Calu3 (cell line): ENCODE measurements around the gene CCDC167. TPM values are rescaled to one million over a fixed set of nuclear protein-coding genes. Genes with fewer than 3 reads are reported as not detected.

Experiments
- BruUV-seq: library from RNA; stranded (reverse); fragments of 400-500 nt; replicated peaks from 2 replicates; lab custom pipeline; 2021; lab: Mats Ljungman, UMichigan
- CTCF ChIA-PET: fragments of 300-600 bp; sonication (Branson Sonifier 250); formaldehyde crosslinking; loops from one replicate; lab custom pipeline; 2022; ENCODE audit warnings: antibody characterized with exemption; lab: Charles Lee
- DNase-seq: peaks from one replicate; pipeline ENCODE4 v3.0.0; 2022
- H3K27ac Mint-ChIP-seq: one replicate; pipeline ENCODE4 v1.8.0; 2022; ENCODE audit warnings: mixed read lengths; ENCODE audit not compliant: unreplicated experiment
- H3K27me3 Mint-ChIP-seq: one replicate; pipeline ENCODE4 v1.8.0; 2022; ENCODE audit warnings: mixed read lengths; ENCODE audit not compliant: unreplicated experiment
- H3K36me3 Mint-ChIP-seq: one replicate; pipeline ENCODE4 v1.8.0; 2022; ENCODE audit warnings: mild to moderate bottlenecking, moderate library complexity, mixed read lengths; ENCODE audit not compliant: insufficient read depth, unreplicated experiment
- H3K4me1 Mint-ChIP-seq: one replicate; pipeline ENCODE4 v1.8.0; 2022; ENCODE audit warnings: mild to moderate bottlenecking, low read depth, mixed read lengths; ENCODE audit not compliant: unreplicated experiment
- H3K4me3 Mint-ChIP-seq: one replicate; pipeline ENCODE4 v1.8.0; 2022; ENCODE audit warnings: mild to moderate bottlenecking, low read depth, moderate library complexity, mixed read lengths; ENCODE audit not compliant: unreplicated experiment
- H3K9me3 Mint-ChIP-seq: one replicate; pipeline ENCODE4 v1.8.0; 2022; ENCODE audit warnings: low read depth, mixed read lengths; ENCODE audit not compliant: unreplicated experiment
- CTCF ChIP-seq: fragments of 200-600 bp; IDR thresholded peaks from one replicate; pipeline ENCODE4 v1.8.0; 2022; ENCODE audit warnings: antibody characterized with exemption; ENCODE audit not compliant: unreplicated experiment
- intact Hi-C: fragments of 100-400 bp; cut with micrococcal nuclease; formaldehyde crosslinking; loops from one replicate; pipeline ENCODE4 v1.10.0; 2022; ENCODE audit not compliant: unreplicated experiment
- total RNA-seq: library from RNA; stranded (reverse); gene quantifications from 2 replicates; pipeline ENCODE4 v1.2.3, GENCODE V29; 2022

Gene CCDC167
- total RNA-seq, 1 experiment from 2014 or later, result 40.2 TPM

- intact Hi-C loops, result loop anchor here (5.0 kb wide), 1 partner anchor 208 kb away; no protein-coding TSS in a partner anchor
- Mint-ChIP-seq H3K9me3 (no peaks in the 10 kb centered on the region), H3K36me3 (peaks cover 30% of the 10 kb centered on the region), H3K4me3 (no peak overlapping the region), H3K27ac (no peak overlapping the region), H3K27me3 (no peaks in the 10 kb centered on the region), H3K4me1 (no peaks in the 10 kb centered on the region)
- CTCF ChIA-PET, result interaction anchor here (0.7 to 1.3 kb wide), 2 partner anchors 12 to 81 kb away, joined by 4 to 5 read pairs; no protein-coding TSS in a partner anchor
- BruUV-seq, result no TSS peak
- no peak for DNase-seq
- TF ChIP-seq CTCF, result no peak
Measured at GRCh38 chr6:37484786-37485170, 14.9 kb downstream of the CCDC167 start.

- TF ChIP-seq CTCF, result peak; percentile 88
- H3K4me3 Mint-ChIP-seq, result no peak overlapping the region
- no peaks in the 10 kb centered on the region for H3K4me1 Mint-ChIP-seq
- BruUV-seq, result no TSS peak
- no peaks in the 10 kb centered on the region for H3K27me3 Mint-ChIP-seq
- DNase-seq, result peak; percentile 73
- CTCF ChIA-PET, result interaction anchor here (0.7 to 1.3 kb wide), 2 partner anchors 12 to 81 kb away, joined by 4 to 5 read pairs; no protein-coding TSS in a partner anchor
- no peak overlapping the region for H3K27ac Mint-ChIP-seq
- H3K9me3 Mint-ChIP-seq, result no peaks in the 10 kb centered on the region
- H3K36me3 Mint-ChIP-seq, result peaks cover 25% of the 10 kb centered on the region
- intact Hi-C loops, result loop anchor here (5.0 kb wide), 1 partner anchor 208 kb away; no protein-coding TSS in a partner anchor
Measured at GRCh38 chr6:37483917-37484785, 15.5 kb downstream of the CCDC167 start.

GRCh38 chr6:37483252-37483901, 16.3 kb downstream of the CCDC167 start:
- BruUV-seq, result no TSS peak
- intact Hi-C loops, result loop anchor here (5.0 kb wide), 1 partner anchor 209 kb away; no protein-coding TSS in a partner anchor
- peaks cover 25% of the 10 kb centered on the region for H3K36me3 Mint-ChIP-seq
- DNase-seq, result no peak
- H3K27me3 Mint-ChIP-seq, result no peaks in the 10 kb centered on the region
- no peak for TF ChIP-seq CTCF
- no peaks in the 10 kb centered on the region for H3K4me1 Mint-ChIP-seq
- CTCF ChIA-PET, result no interaction called here
- H3K4me3 Mint-ChIP-seq, result no peak overlapping the region
- no peak overlapping the region for H3K27ac Mint-ChIP-seq
- no peaks in the 10 kb centered on the region for H3K9me3 Mint-ChIP-seq

DNA sequence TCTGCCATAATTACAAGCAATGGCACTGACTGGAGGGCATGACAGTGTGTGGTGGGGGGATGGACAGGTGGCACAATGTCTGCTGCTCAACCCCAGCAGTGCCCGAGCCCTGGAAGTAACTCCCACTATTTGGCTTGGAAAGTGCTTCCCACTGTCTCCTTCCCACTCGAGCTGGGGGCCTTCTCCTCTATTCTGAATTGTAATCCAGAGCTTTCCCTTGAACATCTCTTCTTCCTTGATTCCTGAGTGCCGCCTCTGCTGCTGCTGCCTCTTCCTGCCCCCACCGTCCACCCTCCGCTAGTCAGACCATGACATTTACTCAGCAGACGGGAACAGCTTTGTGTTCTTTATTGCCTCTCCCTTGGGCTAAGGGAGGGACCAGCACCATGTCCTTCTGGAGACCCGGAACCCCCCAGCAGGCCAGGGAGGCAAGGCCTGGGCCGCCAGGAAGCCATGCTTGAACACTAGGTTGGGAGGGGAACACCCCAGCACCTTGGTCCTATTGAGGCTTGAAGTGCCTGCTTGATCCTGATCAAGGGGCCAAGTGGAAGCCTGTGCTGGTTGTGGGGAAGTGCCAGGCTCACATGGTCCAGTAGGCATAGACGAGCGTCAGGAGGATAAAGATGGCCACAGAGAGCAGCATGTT, 17.0 kb downstream of the CCDC167 start:
- no peaks in the 10 kb centered on the region for H3K9me3 Mint-ChIP-seq
- no TSS peak for BruUV-seq
- CTCF ChIA-PET, result no interaction called here
- H3K4me1 Mint-ChIP-seq, result no peaks in the 10 kb centered on the region
- H3K4me3 Mint-ChIP-seq, result no peak overlapping the region
- H3K27ac Mint-ChIP-seq, result no peak overlapping the region
- no peaks in the 10 kb centered on the region for H3K27me3 Mint-ChIP-seq
- no peak for DNase-seq
- no peak for TF ChIP-seq CTCF
- H3K36me3 Mint-ChIP-seq, result peaks cover 21% of the 10 kb centered on the region
- intact Hi-C loops, result loop anchor here (5.0 kb wide), 1 partner anchor 210 kb away; no protein-coding TSS in a partner anchor
